ENCODE measurements around the gene COQ10A.

- TF ChIP-seq CTCF (IDR thresholded peaks at IDR 0.05) (no peak), POLR2A (IDR thresholded peaks at IDR 0.05) (no peak), POLR2AphosphoS5 (IDR thresholded peaks at IDR 0.05) (no peak)
These were observed 22.2 kb upstream of the COQ10A start for GRCh38 chr12:56244494-56244893.
